ENCODE data around the gene STK17A. TPM values are rescaled to one million over a fixed set of nuclear protein-coding genes. Genes with fewer than 3 reads are reported as not detected.

STK17A gene
- total RNA-seq, 2 experiments from 2014 or later: 106 TPM

GRCh38 chr7:43649755-43650274 is 66.9 kb downstream of the STK17A start:
- H3K27me3 Mint-ChIP-seq: no peaks in the 10 kb centered on the region
- peaks cover 83% of the 10 kb centered on the region for H3K4me1 Mint-ChIP-seq
- ATAC-seq (ENCODE audit: low read depth) (peak; percentile 69), DNase-seq (peak; percentile 64)
- peak overlapping the region; percentile 85 for H3K27ac Mint-ChIP-seq
- peaks cover 24% of the 10 kb centered on the region for H3K36me3 Mint-ChIP-seq
- peak overlapping the region; percentile 74 for H3K4me3 Mint-ChIP-seq
- POLR2A ChIA-PET: interaction anchor here (0.6 to 5.5 kb wide), 16 partner anchors 10 to 395 kb away, joined by 3 to 127 read pairs (median 4); partner anchors contain the start of genes DBNL, STK17A and UBE2D4
- peaks cover 4% of the 10 kb centered on the region for H3K9me3 Mint-ChIP-seq

DNA sequence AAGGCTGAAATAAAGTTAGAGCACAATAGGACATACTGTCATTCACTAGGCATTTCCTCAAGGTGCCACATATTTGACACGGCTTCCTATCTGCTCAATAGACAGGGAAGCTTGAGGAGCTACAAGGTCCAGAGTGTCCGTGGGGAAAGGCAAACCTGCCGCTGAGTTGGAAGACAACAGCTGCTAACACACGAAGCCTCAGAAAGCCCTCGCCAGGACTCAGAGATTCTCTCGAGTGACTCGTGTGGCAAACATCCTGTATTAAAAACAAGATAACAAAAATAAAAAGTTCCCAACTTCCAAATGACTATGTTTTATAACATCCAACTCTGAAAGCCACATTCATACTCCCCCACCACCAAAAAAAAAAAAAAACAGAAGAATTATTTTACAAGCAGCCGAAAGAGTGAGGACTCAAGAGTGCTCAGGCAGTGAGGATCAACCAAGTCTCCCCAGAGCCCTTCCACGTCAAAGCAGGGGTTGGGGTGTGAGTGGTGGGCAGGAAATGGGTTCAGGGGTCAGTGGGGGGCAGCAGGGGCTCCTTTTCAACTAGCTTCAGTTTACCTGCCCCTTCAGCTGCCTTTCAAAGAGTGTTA is 67.6 kb downstream of the STK17A start:
- peak overlapping the region; percentile 85 for H3K27ac Mint-ChIP-seq
- H3K36me3 Mint-ChIP-seq: peaks cover 23% of the 10 kb centered on the region
- H3K4me3 Mint-ChIP-seq: peak overlapping the region; percentile 74
- DNase-seq (no peak), ATAC-seq (ENCODE audit: low read depth) (no peak)
- POLR2A ChIA-PET: interaction anchor here (0.5 to 5.5 kb wide), 11 partner anchors 10 to 275 kb away, joined by 3 to 127 read pairs (median 4); partner anchors contain the start of genes STK17A and UBE2D4
- peaks cover 4% of the 10 kb centered on the region for H3K9me3 Mint-ChIP-seq
- no peaks in the 10 kb centered on the region for H3K27me3 Mint-ChIP-seq
- peaks cover 78% of the 10 kb centered on the region for H3K4me1 Mint-ChIP-seq

DNA sequence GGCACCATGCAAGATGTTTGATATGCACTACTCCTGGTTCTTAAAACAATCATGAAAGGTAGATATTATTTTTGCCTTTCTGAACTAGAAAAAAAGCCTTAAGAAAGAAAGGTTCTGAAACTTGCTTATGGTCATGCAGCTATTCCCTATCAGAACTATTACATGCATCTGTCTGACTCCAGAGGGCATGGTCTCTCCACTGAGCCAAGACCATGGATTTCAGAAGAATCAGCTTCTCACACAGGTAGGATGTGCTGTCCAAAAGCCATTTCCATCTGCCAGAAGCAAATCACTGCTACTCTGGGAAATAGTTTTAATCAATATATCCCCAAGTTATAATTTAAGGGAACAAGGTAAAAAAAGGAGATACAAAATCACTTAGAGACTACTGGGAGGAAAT is 69.5 kb downstream of the STK17A start:
- H3K27ac Mint-ChIP-seq: peak overlapping the region; percentile 85
- H3K4me1 Mint-ChIP-seq: peaks cover 62% of the 10 kb centered on the region
- H3K4me3 Mint-ChIP-seq: peak overlapping the region; percentile 74
- POLR2A ChIA-PET: interaction anchor here (1.5 to 5.5 kb wide), 2 partner anchors 41 to 67 kb away, joined by 3 to 127 read pairs; partner anchors contain the start of gene STK17A
- DNase-seq: no peak
- H3K9me3 Mint-ChIP-seq: peaks cover 4% of the 10 kb centered on the region
- peaks cover 31% of the 10 kb centered on the region for H3K36me3 Mint-ChIP-seq
- no peaks in the 10 kb centered on the region for H3K27me3 Mint-ChIP-seq
- no peak for ATAC-seq (ENCODE audit: low read depth)

- no peak for ATAC-seq (ENCODE audit: low read depth)
- peaks cover 4% of the 10 kb centered on the region for H3K9me3 Mint-ChIP-seq
- no peaks in the 10 kb centered on the region for H3K27me3 Mint-ChIP-seq
- peak overlapping the region; percentile 26 for H3K4me3 Mint-ChIP-seq
- no peak for DNase-seq
- peaks cover 35% of the 10 kb centered on the region for H3K36me3 Mint-ChIP-seq
- H3K4me1 Mint-ChIP-seq: peaks cover 58% of the 10 kb centered on the region
- no peak overlapping the region for H3K27ac Mint-ChIP-seq
- POLR2A ChIA-PET: interaction anchor here (0.9 kb wide), 1 partner anchor 71 kb away, joined by 3 read pairs; the partner anchor contains the start of gene STK17A
Observed at GRCh38 chr7:43653466-43653865, 70.6 kb downstream of the STK17A start.

- peaks cover 37% of the 10 kb centered on the region for H3K36me3 Mint-ChIP-seq
- POLR2A ChIA-PET: interaction anchor here (0.9 kb wide), 1 partner anchor 71 kb away, joined by 3 read pairs; the partner anchor contains the start of gene STK17A
Observed at GRCh38 chr7:43653891-43654504, 71.1 kb downstream of the STK17A start.

GRCh38 chr7:43655584-43655983 is 72.7 kb downstream of the STK17A start:
- no peak for ATAC-seq (ENCODE audit: low read depth)
- peaks cover 43% of the 10 kb centered on the region for H3K36me3 Mint-ChIP-seq
- H3K27ac Mint-ChIP-seq: no peak overlapping the region
- DNase-seq: no peak
- H3K27me3 Mint-ChIP-seq: no peaks in the 10 kb centered on the region
- POLR2A ChIA-PET: no interaction called here
- peaks cover 4% of the 10 kb centered on the region for H3K9me3 Mint-ChIP-seq
- H3K4me1 Mint-ChIP-seq: peaks cover 57% of the 10 kb centered on the region
- no peak overlapping the region for H3K4me3 Mint-ChIP-seq

More at GRCh38 chr7:43653891-43654504, 71.1 kb downstream of the STK17A start:
- H3K27ac Mint-ChIP-seq: peak overlapping the region; percentile 60
- DNase-seq (no peak), ATAC-seq (ENCODE audit: low read depth) (no peak)
- peaks cover 4% of the 10 kb centered on the region for H3K9me3 Mint-ChIP-seq
- H3K4me1 Mint-ChIP-seq: peaks cover 58% of the 10 kb centered on the region
- no peaks in the 10 kb centered on the region for H3K27me3 Mint-ChIP-seq
- H3K4me3 Mint-ChIP-seq: peak overlapping the region; percentile 26

DNA sequence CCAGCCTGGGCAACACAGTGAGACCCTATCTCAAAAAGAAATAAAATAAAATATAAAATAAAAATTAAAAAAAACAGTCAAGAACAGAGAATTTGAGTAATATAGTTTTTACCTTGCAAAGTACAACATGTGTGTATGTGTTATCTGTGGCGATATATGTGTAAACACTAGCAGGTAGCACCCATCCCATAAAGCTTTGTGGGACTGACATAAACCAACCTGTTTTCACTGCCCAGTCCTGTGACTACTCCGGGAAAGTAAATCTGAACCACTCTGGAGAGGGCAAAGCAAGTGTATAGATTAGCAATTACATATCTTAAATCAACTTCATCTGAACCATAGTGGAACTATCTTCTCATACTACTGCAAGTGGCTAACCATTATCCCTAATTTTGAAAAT is 74.1 kb downstream of the STK17A start:
- peaks cover 48% of the 10 kb centered on the region for H3K4me1 Mint-ChIP-seq
- peaks cover 49% of the 10 kb centered on the region for H3K36me3 Mint-ChIP-seq
- no peak overlapping the region for H3K4me3 Mint-ChIP-seq
- H3K27me3 Mint-ChIP-seq: no peaks in the 10 kb centered on the region
- POLR2A ChIA-PET: no interaction called here
- DNase-seq (no peak), ATAC-seq (ENCODE audit: low read depth) (no peak)
- H3K27ac Mint-ChIP-seq: no peak overlapping the region
- peaks cover 4% of the 10 kb centered on the region for H3K9me3 Mint-ChIP-seq

DNA sequence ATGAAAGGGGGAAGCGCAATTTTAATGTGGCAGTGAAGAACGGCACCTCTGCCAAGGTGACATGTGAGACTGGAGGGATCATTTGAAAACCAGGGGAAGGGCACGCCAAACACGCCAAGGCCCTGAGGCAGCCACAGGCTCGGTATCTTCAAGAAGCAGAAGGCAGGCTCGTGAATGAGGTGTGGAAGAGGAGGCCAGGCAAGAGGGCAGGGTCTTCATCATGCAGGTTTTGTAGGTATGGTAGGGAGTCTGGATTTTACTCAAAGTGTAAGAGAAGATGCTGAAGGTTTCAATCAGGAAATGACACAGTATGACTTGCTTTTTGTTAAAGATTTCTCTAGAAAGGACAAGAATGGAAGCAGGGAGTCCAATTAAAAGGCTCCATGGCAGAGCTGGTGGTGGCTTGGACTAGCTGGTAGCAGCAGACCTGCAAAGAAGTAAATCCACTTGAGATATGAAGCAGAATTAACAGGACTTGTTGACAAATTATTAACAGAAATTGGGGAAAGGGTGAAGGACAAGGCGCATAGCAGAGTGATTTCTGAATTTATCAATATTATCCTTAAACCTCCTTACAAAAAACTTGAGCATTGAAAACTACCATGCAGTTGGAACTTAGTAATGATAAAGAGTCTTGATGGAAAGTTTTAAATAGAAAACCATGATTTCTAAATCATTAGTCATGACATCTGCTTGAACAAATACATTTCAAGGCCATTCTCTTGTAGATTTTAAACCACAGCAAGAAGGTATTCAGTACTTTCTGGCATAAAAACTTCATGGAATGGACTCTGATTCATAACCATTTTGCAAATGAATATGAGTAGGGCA is 76.0 kb downstream of the STK17A start:
- Mint-ChIP-seq H3K9me3 (peaks cover 4% of the 10 kb centered on the region), H3K36me3 (peaks cover 50% of the 10 kb centered on the region), H3K4me1 (peaks cover 38% of the 10 kb centered on the region), H3K27ac (peak overlapping the region; percentile 90), H3K27me3 (no peaks in the 10 kb centered on the region), H3K4me3 (peak overlapping the region; percentile 52)
- peak; percentile 72 for ATAC-seq (ENCODE audit: low read depth)
- DNase-seq: no peak
- POLR2A ChIA-PET: interaction anchor here (1.0 kb wide), 1 partner anchor 10 kb away, joined by 3 read pairs; no protein-coding TSS in a partner anchor

DNA sequence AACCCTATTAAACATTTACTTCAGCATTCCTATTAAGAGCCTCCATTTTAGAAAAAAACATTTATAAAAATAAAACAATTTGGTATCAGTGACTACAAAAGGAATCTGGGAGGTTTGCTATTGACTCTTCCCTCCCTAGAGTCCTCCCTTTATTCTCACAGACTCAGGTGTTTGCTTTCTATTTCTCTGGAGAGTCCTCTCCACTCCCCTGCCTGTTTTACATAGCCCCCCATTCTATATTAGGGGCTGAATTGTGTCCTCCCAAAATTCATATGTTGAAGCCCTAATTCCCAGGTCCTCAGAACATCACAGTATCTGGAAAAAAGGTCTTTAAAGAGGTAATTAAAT is 76.6 kb downstream of the STK17A start:
- POLR2A ChIA-PET: no interaction called here
- H3K36me3 Mint-ChIP-seq: peaks cover 46% of the 10 kb centered on the region
- ATAC-seq (ENCODE audit: low read depth) (no peak), DNase-seq (no peak)
- H3K4me3 Mint-ChIP-seq: no peak overlapping the region
- no peak overlapping the region for H3K27ac Mint-ChIP-seq
- H3K27me3 Mint-ChIP-seq: no peaks in the 10 kb centered on the region
- H3K4me1 Mint-ChIP-seq: peaks cover 34% of the 10 kb centered on the region
- H3K9me3 Mint-ChIP-seq: peaks cover 2% of the 10 kb centered on the region

- DNase-seq (no peak), ATAC-seq (ENCODE audit: low read depth) (no peak)
- Mint-ChIP-seq H3K27me3 (no peaks in the 10 kb centered on the region), H3K4me3 (no peak overlapping the region), H3K27ac (peak overlapping the region; percentile 46), H3K4me1 (peaks cover 37% of the 10 kb centered on the region), H3K9me3 (no peaks in the 10 kb centered on the region), H3K36me3 (peaks cover 45% of the 10 kb centered on the region)
- POLR2A ChIA-PET: interaction anchor here (0.5 to 1.4 kb wide), 3 partner anchors 10 to 232 kb away, joined by 3 to 8 read pairs (median 4); no protein-coding TSS in a partner anchor
Observed at GRCh38 chr7:43660141-43660540, 77.2 kb downstream of the STK17A start.

- H3K27me3 Mint-ChIP-seq: no peaks in the 10 kb centered on the region
- DNase-seq (no peak), ATAC-seq (ENCODE audit: low read depth) (no peak)
- H3K4me3 Mint-ChIP-seq: no peak overlapping the region
- H3K27ac Mint-ChIP-seq: no peak overlapping the region
- POLR2A ChIA-PET: interaction anchor here (0.9 kb wide), 1 partner anchor 82 kb away, joined by 3 read pairs; no protein-coding TSS in a partner anchor
- peaks cover 18% of the 10 kb centered on the region for H3K9me3 Mint-ChIP-seq
- H3K36me3 Mint-ChIP-seq: peaks cover 58% of the 10 kb centered on the region
- H3K4me1 Mint-ChIP-seq: peaks cover 37% of the 10 kb centered on the region
Observed at GRCh38 chr7:43664681-43665080, 81.8 kb downstream of the STK17A start.

GRCh38 chr7:43666938-43667337 is 84.0 kb downstream of the STK17A start:
- ATAC-seq (ENCODE audit: low read depth) (no peak), DNase-seq (no peak)
- Mint-ChIP-seq H3K4me3 (no peak overlapping the region), H3K36me3 (peaks cover 56% of the 10 kb centered on the region), H3K27ac (no peak overlapping the region), H3K9me3 (peaks cover 21% of the 10 kb centered on the region), H3K4me1 (peaks cover 36% of the 10 kb centered on the region), H3K27me3 (no peaks in the 10 kb centered on the region)
- POLR2A ChIA-PET: no interaction called here

- Mint-ChIP-seq H3K4me1 (peaks cover 39% of the 10 kb centered on the region), H3K36me3 (peaks cover 62% of the 10 kb centered on the region), H3K27me3 (no peaks in the 10 kb centered on the region), H3K4me3 (no peak overlapping the region), H3K9me3 (peaks cover 29% of the 10 kb centered on the region), H3K27ac (no peak overlapping the region)
- ATAC-seq (ENCODE audit: low read depth) (no peak), DNase-seq (no peak)
- POLR2A ChIA-PET: interaction anchor here (3.0 kb wide), 1 partner anchor 85 kb away, joined by 9 read pairs; the partner anchor contains the start of gene STK17A
Observed at GRCh38 chr7:43668035-43668434, 85.1 kb downstream of the STK17A start.
